ENCODE results near the gene MROH8. TPM values are rescaled to one million over a fixed set of nuclear protein-coding genes. Genes with fewer than 3 reads are reported as not detected.
"Not testable (repeated sequence)": the region's sequence is repeated elsewhere in the genome, so short reads cannot be mapped to it uniquely, and the experiment has no call there.

The MROH8 gene
- polyA plus RNA-seq, 10 donors: 3.8 to 6.0 (median 4.7) TPM

- no peak for DNase-seq
These were observed 18.7 kb downstream of the MROH8 start for GRCh38 chr20:37160683-37161082.

- no peak for DNase-seq
These were observed 21.1 kb downstream of the MROH8 start for GRCh38 chr20:37158248-37158647.

GRCh38 chr20:37155987-37156386 is 23.4 kb downstream of the MROH8 start:
- DNase-seq: no peak

- DNase-seq: no peak
These were observed 24.6 kb downstream of the MROH8 start for GRCh38 chr20:37154684-37155298.

- DNase-seq: no peak
These were observed 27.1 kb downstream of the MROH8 start for GRCh38 chr20:37152284-37152683.

- DNase-seq: no peak
These were observed 27.8 kb downstream of the MROH8 start for GRCh38 chr20:37151529-37151928.

GRCh38 chr20:37150864-37151263 is 28.5 kb downstream of the MROH8 start:
- DNase-seq: not testable (repeated sequence)

GRCh38 chr20:37147250-37147649 is 32.1 kb downstream of the MROH8 start:
- DNase-seq: no peak

GRCh38 chr20:37144856-37145404 is 34.4 kb downstream of the MROH8 start:
- DNase-seq: no peak

- no peak for DNase-seq
These were observed 36.6 kb downstream of the MROH8 start for GRCh38 chr20:37142708-37143107.

GRCh38 chr20:37137547-37137946 is 41.8 kb downstream of the MROH8 start:
- DNase-seq: no peak

- DNase-seq: no peak
These were observed 45.4 kb downstream of the MROH8 start for GRCh38 chr20:37133952-37134351.

GRCh38 chr20:37131486-37131885 is 47.9 kb downstream of the MROH8 start:
- no peak for DNase-seq

GRCh38 chr20:37128803-37129202 is 50.5 kb downstream of the MROH8 start:
- DNase-seq: no peak

- DNase-seq: not testable (repeated sequence)
These were observed 53.1 kb downstream of the MROH8 start for GRCh38 chr20:37126290-37126689.

- DNase-seq: no peak
These were observed 55.9 kb downstream of the MROH8 start for GRCh38 chr20:37123441-37123840.

GRCh38 chr20:37120497-37120896 is 58.9 kb downstream of the MROH8 start:
- no peak for DNase-seq

GRCh38 chr20:37119356-37120036 is 59.9 kb downstream of the MROH8 start:
- no peak for DNase-seq

- DNase-seq: no peak
These were observed 65.3 kb downstream of the MROH8 start for GRCh38 chr20:37114012-37114411.

- DNase-seq: no peak
These were observed 67.4 kb downstream of the MROH8 start for GRCh38 chr20:37111926-37112455.

GRCh38 chr20:37108676-37109075 is 70.7 kb downstream of the MROH8 start:
- DNase-seq: no peak

GRCh38 chr20:37102571-37102970 is 76.8 kb downstream of the MROH8 start:
- DNase-seq: no peak

- DNase-seq: no peak
These were observed 82.8 kb downstream of the MROH8 start for GRCh38 chr20:37096415-37097041.

All from muscle of back (tissue), 11 donors.